Measurements from ENCODE around the gene FOXK2. TPM values are rescaled to one million over a fixed set of nuclear protein-coding genes. Genes with fewer than 3 reads are reported as not detected.

FOXK2 gene
- total RNA-seq, 1 donor from 2014 or later: 35.1 TPM

DNA sequence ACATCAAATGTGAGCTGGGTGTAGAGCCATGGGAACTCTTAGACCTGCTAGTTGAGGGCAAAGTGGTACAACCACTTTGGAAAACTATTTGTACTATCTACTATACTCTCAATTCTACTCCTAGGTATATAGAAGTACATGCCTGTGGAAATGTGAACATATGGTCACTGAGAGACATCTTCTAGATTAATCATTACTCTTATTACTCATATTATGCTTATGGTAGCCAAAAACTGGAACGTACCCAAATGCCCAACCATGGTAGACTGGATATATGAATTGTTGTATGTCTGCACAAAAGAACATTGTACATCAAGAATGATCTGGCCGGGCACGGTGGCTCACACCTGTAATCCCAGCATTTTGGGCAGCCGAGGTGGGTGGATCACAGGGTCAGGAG is 126.0 kb downstream of the FOXK2 start:
- DNase-seq: no peak

DNA sequence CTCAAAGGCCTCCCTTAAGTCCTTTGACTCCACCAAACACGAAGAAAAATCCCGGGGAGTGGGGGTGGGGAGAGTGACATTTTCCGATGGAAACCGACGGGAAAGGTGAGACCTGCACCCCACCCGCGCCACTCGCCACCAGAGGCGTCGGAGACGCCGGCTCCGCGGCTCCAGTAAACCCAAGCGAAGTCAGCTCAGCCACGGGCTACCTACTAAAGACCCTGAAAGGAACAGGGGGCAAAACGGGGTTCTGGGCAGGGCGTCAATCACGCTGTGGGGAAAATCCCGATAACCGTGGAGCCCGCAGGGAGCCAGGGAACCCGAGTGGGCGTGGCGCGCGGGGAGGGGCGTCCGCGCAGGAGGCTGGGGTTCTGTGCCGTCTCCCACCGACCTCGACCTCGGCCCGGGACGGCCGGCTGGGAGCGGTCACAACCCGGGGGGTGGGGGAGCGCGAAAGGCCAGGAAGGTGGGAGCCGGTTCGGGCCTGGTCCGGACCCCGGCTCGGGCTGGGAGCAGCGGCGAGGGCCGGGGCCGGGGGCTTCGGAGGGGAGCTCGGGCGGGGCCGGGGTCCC is 128.1 kb downstream of the FOXK2 start:
- DNase-seq: peak; percentile 36

GRCh38 chr17:82648165-82648668 is 128.7 kb downstream of the FOXK2 start, which contains the start of gene WDR45B:
Gene WDR45B, minus strand, starts transcription at chr17:82648444. Its CDS starts 104 bp downstream, at chr17:82648340.
- peak; percentile 99 for DNase-seq

DNA sequence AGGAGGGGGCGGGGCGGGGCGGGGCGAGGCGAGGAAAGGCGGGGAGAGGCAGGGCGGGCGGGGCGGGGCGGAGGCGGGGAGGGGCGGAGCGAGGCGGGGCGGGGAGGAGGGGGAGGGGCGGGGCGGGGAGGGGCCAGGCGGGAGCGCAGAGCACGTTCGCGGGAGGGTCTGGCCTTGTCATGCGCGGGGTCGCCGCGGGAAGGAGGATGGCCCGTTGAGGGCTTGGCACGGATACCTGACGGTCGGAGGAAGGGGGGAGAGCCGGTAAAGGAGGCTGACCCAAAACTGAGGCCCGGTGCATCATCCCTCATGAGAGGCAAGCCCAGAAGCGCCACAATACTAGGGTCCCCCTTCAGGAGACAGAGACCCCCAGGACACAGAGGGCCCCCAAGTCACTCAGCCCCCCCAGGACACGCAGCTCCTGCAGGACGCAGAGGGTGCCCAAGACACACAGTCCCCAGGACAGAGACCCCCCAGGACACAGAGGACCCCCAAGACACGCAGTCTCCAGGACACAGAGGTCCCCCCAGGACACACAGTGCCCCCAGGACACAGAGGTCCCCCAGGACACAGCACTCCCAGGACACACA is 129.3 kb downstream of the FOXK2 start:
- DNase-seq: no peak

- no peak for DNase-seq
These were observed 130.1 kb downstream of the FOXK2 start for GRCh38 chr17:82649501-82650261.

DNA sequence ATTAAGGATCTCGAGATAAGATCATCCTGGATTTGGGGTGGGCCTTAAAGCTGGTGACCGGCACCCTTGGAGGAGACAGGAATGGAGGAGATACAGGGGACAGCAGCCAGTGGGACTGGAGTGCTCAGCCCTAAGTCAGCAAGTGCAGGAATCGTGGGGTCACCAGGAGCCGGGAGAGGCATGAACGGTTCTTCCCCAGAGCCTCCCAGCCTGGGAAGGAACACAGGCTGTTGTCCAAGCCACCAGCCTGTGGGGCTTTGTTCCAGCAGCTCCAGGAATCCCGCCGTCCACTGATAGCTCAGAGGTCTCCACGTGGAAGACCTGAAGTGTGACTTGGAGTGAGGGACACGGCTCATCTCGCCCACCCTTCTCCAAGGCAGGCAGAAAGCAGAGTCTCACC is 131.2 kb downstream of the FOXK2 start:
- no peak for DNase-seq

GRCh38 chr17:82653651-82654528 is 134.4 kb downstream of the FOXK2 start:
- no peak for DNase-seq

Other genes with a start within 250 kb of the FOXK2 start
- gene CSNK1D, start 246.0 kb upstream of the FOXK2 start, total RNA-seq: 39.3 and 69.2 TPM in 2 replicates
- gene CD7, start 202.1 kb upstream of the FOXK2 start, total RNA-seq: not detected in 2 replicates
- gene SECTM1, start 186.0 kb upstream of the FOXK2 start, total RNA-seq: 3.6 and 7.5 TPM in 2 replicates
- gene TEX19, start 160.5 kb upstream of the FOXK2 start, total RNA-seq: 0.05 TPM in 1 of 2 replicates, not detected in the other
- gene UTS2R, start 148.0 kb upstream of the FOXK2 start, total RNA-seq: not detected in 2 replicates
- 13.1 and 22.0 TPM in 2 replicates for gene HEXD, start 101.4 kb upstream of the FOXK2 start, total RNA-seq
- gene OGFOD3, start 101.1 kb upstream of the FOXK2 start, total RNA-seq: 35.1 and 44.0 TPM in 2 replicates
- gene CYBC1, start 69.0 kb upstream of the FOXK2 start, total RNA-seq: 59.8 and 75.4 TPM in 2 replicates
- 85.5 and 105 TPM in 2 replicates for gene NARF, start 61.0 kb upstream of the FOXK2 start, total RNA-seq
- 61.4 and 91.0 TPM in 2 replicates for gene WDR45B, start 128.7 kb downstream of the FOXK2 start, total RNA-seq
- gene RAB40B, start 179.0 kb downstream of the FOXK2 start, total RNA-seq: 5.8 and 8.9 TPM in 2 replicates
- gene FN3KRP, start 197.0 kb downstream of the FOXK2 start, total RNA-seq: 19.1 and 23.4 TPM in 2 replicates
- gene FN3K, start 215.9 kb downstream of the FOXK2 start, total RNA-seq: 7.0 and 8.5 TPM in 2 replicates
- gene TBCD, start 232.3 kb downstream of the FOXK2 start, total RNA-seq: 50.9 and 78.6 TPM in 2 replicates